Natural killer cell (primary cell): Measurements from ENCODE around the gene DNAJC5G. TPM values are rescaled to one million over a fixed set of nuclear protein-coding genes. Genes with fewer than 3 reads are reported as not detected.
A peak's percentile ranks its signal among the peaks of the same experiment; 100 is the strongest.

Experiments
- ATAC-seq, 3 donors: fragments of 150-1000 bp in 2 of 3; fragments of 200-7000 bp in 1 of 3; cut with Tn5 transposase; 1 replicate in 1 of 3; 2 replicates in 2 of 3; pipeline ENCODE4 v1.10.0; 2021; ENCODE audit warnings: mild to moderate bottlenecking in 2 of 3, moderate library complexity in 2 of 3
- DNase-seq, 2 donors: peaks; one replicate each; pipeline versions ENCODE4 v3.0.0 to v3.0.0-alpha.2; 2013 to 2021; ENCODE audit warnings: mixed read lengths in 1 of 2
- H3K27ac ChIP-seq: one replicate; pipeline ENCODE4 v1.5.1; 2013; ENCODE audit warnings: mild to moderate bottlenecking, low read length
- H3K27me3 ChIP-seq: one replicate; pipeline ENCODE4 v1.6.1; 2013; ENCODE audit warnings: low read length; ENCODE audit not compliant: control insufficient read depth, insufficient read depth
- H3K36me3 ChIP-seq: one replicate; pipeline ENCODE4 v1.6.1; 2013; ENCODE audit warnings: low read length; ENCODE audit not compliant: control insufficient read depth, insufficient read depth
- H3K4me1 ChIP-seq: one replicate; pipeline ENCODE4 v1.6.1; 2013; ENCODE audit warnings: low read length; ENCODE audit not compliant: control insufficient read depth, insufficient read depth
- H3K4me3 ChIP-seq: one replicate; pipeline ENCODE4 v1.5.1; 2013; ENCODE audit warnings: low read length
- H3K9me3 ChIP-seq: one replicate; pipeline ENCODE4 v1.6.1; 2013; ENCODE audit warnings: low read length; ENCODE audit not compliant: control insufficient read depth, insufficient read depth
- H3K27ac Mint-ChIP-seq, 2 donors: one replicate each; pipeline ENCODE4 v1.8.0; 2022; ENCODE audit warnings: mild to moderate bottlenecking in 2 of 2, mixed read lengths in 2 of 2, moderate library complexity in 1 of 2
- H3K27me3 Mint-ChIP-seq, 2 donors: one replicate each; pipeline ENCODE4 v1.8.0; 2022; ENCODE audit warnings: low read depth in 2 of 2, mixed read lengths in 2 of 2
- H3K36me3 Mint-ChIP-seq: one replicate; pipeline ENCODE4 v1.8.0; 2022; ENCODE audit warnings: mixed read lengths
- H3K4me1 Mint-ChIP-seq, 2 donors: one replicate each; pipeline ENCODE4 v1.8.0; 2022; ENCODE audit warnings: mixed read lengths in 2 of 2
- H3K4me3 Mint-ChIP-seq: one replicate; pipeline ENCODE4 v1.8.0; 2022; ENCODE audit warnings: mild to moderate bottlenecking, moderate library complexity, mixed read lengths
- H3K9me3 Mint-ChIP-seq, 2 donors: one replicate each; pipeline ENCODE4 v1.8.0; 2022; ENCODE audit warnings: mixed read lengths in 2 of 2
- WGBS: methylation state at CpG from one replicate; pipeline ENCODE4 v1.1.7; 2013; ENCODE audit warnings: missing lambda C conversion rate; ENCODE audit not compliant: insufficient coverage; 5-methylcytosine and 5-hydroxymethylcytosine counted together
- intact Hi-C: fragments of 100-400 bp; cut with micrococcal nuclease; formaldehyde crosslinking; loops from one replicate; pipeline ENCODE4 v1.14.2; 2022
- total RNA-seq, 4 donors: library from RNA; stranded (reverse); fragments of 120-200 nt in 1 of 4; gene quantifications; one replicate each; pipeline versions ENCODE4 v1.2.3 to v1.2.4, GENCODE V29; 2013 to 2022
- TF ChIP-seq, protein P1 (sequence below): fragments of 200-600 bp; IDR thresholded peaks from one replicate; pipeline ENCODE4 v1.8.0; 2022; ENCODE audit warnings: antibody characterized with exemption

The DNAJC5G gene
- total RNA-seq, 3 donors from 2014 or later (not counting 1 experiment from before 2014, with no cell fraction given): not detected

DNA sequence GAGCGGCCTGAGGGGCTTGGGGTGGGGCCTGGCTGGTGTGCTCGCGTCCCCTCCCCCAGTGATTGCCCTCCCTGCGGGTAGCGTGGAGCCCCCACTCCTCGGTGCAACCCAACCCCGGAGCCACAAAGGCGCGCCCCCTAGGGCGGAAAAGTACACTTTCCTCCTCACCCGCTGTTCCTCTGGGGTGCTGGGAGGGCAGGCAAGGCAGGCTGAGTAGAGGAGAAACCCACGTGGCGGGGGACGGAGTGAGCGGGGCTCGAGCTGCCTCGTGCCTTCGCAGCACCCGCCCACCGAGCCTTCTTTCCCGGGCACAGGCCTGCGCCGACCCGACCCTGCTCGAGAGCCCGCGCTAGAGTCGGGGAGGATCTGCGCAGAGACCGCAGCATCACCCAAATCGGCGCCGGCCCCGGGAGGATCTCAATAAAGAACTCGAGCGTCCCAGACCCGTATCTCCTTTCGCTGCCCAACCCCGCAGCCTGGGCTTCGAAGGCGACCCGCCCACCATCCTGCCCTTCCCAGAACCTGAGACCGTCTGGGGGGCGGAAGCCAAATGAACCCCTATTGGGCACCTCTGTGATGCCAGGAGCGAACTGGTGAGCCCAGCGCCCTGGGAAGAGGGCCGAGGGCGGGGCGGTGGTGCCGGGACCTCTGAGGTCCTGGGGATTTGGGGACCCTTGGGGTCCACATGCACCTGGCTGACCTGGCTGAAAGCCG, 31.5 kb downstream of the DNAJC5G start:
- TF ChIP-seq, protein P1, sequence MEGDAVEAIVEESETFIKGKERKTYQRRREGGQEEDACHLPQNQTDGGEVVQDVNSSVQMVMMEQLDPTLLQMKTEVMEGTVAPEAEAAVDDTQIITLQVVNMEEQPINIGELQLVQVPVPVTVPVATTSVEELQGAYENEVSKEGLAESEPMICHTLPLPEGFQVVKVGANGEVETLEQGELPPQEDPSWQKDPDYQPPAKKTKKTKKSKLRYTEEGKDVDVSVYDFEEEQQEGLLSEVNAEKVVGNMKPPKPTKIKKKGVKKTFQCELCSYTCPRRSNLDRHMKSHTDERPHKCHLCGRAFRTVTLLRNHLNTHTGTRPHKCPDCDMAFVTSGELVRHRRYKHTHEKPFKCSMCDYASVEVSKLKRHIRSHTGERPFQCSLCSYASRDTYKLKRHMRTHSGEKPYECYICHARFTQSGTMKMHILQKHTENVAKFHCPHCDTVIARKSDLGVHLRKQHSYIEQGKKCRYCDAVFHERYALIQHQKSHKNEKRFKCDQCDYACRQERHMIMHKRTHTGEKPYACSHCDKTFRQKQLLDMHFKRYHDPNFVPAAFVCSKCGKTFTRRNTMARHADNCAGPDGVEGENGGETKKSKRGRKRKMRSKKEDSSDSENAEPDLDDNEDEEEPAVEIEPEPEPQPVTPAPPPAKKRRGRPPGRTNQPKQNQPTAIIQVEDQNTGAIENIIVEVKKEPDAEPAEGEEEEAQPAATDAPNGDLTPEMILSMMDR: no peak
- peak; percentile 32 to 64 (median 60) for ATAC-seq
- Histone ChIP-seq H3K4me1 (peaks cover 20% of the 10 kb centered on the region), H3K27me3 (peaks cover 11% of the 10 kb centered on the region), H3K9me3 (no peaks in the 10 kb centered on the region), H3K36me3 (peaks cover 4% of the 10 kb centered on the region), H3K4me3 (peak overlapping the region; percentile 26), H3K27ac (no peak overlapping the region)
- Mint-ChIP-seq H3K4me3 (peak overlapping the region; percentile 66), H3K27ac (peak overlapping the region in 1 of 2 donors; percentile 36), H3K9me3 (no peaks in the 10 kb centered on the region), H3K36me3 (no peaks in the 10 kb centered on the region), H3K27me3 (peaks cover 5 to 6% of the 10 kb centered on the region in 2 donors), H3K4me1 (peaks cover 0 to 12% of the 10 kb centered on the region in 2 donors)
- DNase-seq: peak in 1 of 2 donors; percentile 52
- intact Hi-C loops: no loop called here
- 5% methylated on average over 51 of the region's 51 CpGs for WGBS

DNA sequence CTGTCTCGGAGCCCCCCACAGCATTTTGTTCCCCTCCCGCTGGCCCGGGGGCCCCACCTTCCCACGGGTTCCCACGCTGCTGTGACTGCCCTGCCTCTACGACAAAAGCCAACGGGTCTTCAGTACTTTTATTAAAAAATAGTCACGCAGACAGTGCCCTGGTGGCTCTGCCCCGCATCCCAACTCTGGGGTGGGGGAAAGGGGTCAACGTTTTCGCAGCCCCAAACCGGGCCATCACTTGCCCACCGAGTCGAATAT, 32.0 kb downstream of the DNAJC5G start:
- TF ChIP-seq, protein P1: no peak
- ATAC-seq: no peak
- no peak for DNase-seq
- peaks cover 4% of the 10 kb centered on the region for H3K36me3 ChIP-seq
- no peaks in the 10 kb centered on the region for H3K9me3 ChIP-seq
- peak overlapping the region in 1 of 2 donors; percentile 36 for H3K27ac Mint-ChIP-seq
- peaks cover 5 to 6% of the 10 kb centered on the region in 2 donors for H3K27me3 Mint-ChIP-seq
- H3K4me3 ChIP-seq: no peak overlapping the region
- no peaks in the 10 kb centered on the region for H3K9me3 Mint-ChIP-seq
- peaks cover 11% of the 10 kb centered on the region for H3K27me3 ChIP-seq
- H3K27ac ChIP-seq: no peak overlapping the region
- peaks cover 0 to 12% of the 10 kb centered on the region in 2 donors for H3K4me1 Mint-ChIP-seq
- peak overlapping the region; percentile 63 for H3K4me3 Mint-ChIP-seq
- intact Hi-C loops: no loop called here
- no peaks in the 10 kb centered on the region for H3K36me3 Mint-ChIP-seq
- peaks cover 20% of the 10 kb centered on the region for H3K4me1 ChIP-seq
- 14% methylated on average over 14 of the region's 14 CpGs for WGBS

DNA sequence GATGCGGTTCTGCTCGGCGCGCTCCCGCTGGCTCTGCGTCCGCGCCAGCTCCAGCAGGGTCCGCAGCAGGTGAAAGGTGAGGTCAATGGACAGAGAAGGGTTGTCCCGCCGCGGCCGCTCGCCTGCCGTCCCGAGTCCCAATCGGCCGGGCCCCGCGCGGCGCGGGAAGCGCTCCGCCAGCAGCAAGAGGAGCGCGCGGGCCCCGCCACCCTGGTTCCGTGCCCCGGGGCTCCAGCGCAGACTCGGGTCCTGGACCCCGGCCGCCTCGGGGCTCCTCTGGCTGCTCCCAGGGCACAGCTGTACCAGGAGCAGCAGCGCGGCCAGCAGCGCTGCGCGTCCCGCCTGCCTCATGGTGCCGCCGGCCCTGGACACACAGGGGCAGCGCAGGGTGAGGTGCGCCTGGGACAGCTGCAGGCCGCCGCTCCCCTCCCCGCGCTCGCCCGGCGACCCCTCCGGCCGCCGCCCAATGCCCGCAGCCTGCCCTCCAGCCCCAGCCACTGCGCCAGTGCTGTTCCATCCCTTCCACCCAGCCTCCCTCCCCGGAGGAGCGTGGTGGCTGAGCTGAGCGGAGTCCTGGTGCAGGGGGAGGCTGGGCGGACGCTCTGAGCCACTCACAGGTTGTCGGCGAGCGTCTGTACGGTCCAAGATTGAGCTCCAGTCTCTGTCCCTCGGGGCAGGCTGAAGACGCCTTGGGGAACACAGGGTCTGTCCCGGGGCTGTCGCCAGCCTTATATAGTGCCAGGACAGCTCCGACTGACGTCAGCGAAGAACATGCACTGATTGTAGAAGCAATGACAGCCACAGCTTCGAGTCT, 32.5 kb downstream of the DNAJC5G start:
- H3K4me3 ChIP-seq: no peak overlapping the region
- H3K4me1 ChIP-seq: peaks cover 20% of the 10 kb centered on the region
- no peaks in the 10 kb centered on the region for H3K36me3 Mint-ChIP-seq
- WGBS: 53% methylated on average over 75 of the region's 75 CpGs
- no peaks in the 10 kb centered on the region for H3K9me3 Mint-ChIP-seq
- peaks cover 0 to 12% of the 10 kb centered on the region in 2 donors for H3K4me1 Mint-ChIP-seq
- peaks cover 11% of the 10 kb centered on the region for H3K27me3 ChIP-seq
- H3K27ac ChIP-seq: no peak overlapping the region
- H3K27me3 Mint-ChIP-seq: peaks cover 5 to 6% of the 10 kb centered on the region in 2 donors
- intact Hi-C loops: no loop called here
- no peak overlapping the region for H3K27ac Mint-ChIP-seq
- TF ChIP-seq, protein P1: no peak
- ATAC-seq (no peak), DNase-seq (no peak)
- H3K9me3 ChIP-seq: no peaks in the 10 kb centered on the region
- peaks cover 4% of the 10 kb centered on the region for H3K36me3 ChIP-seq
- H3K4me3 Mint-ChIP-seq: peak overlapping the region; percentile 63
